HL-60 (cell line): ENCODE results near the gene UVSSA.

ENCODE experiments used
- CTCF ChIP-seq: IDR thresholded peaks from one replicate; pipeline ENCODE4 v1.5.1; 2011; ENCODE audit warnings: low read length, control low read depth, inconsistent platforms; ENCODE audit not compliant: insufficient read depth
- POLR2AphosphoS5 ChIP-seq: IDR thresholded peaks from 2 replicates; pipeline ENCODE4 v1.6.1; 2012; ENCODE audit warnings: low read depth
- SPI1 ChIP-seq: IDR thresholded peaks from 2 replicates; pipeline ENCODE4 v1.6.1; 2012; ENCODE audit warnings: low read depth, mild to moderate bottlenecking, borderline replicate concordance
- TF ChIP-seq, protein P1 (sequence below): IDR thresholded peaks from 2 replicates; pipeline ENCODE4 v1.6.1; 2012; ENCODE audit warnings: low read depth; ENCODE audit not compliant: insufficient replicate concordance

- no peak for TF ChIP-seq POLR2AphosphoS5
- TF ChIP-seq CTCF, result no peak
- TF ChIP-seq, protein P1, sequence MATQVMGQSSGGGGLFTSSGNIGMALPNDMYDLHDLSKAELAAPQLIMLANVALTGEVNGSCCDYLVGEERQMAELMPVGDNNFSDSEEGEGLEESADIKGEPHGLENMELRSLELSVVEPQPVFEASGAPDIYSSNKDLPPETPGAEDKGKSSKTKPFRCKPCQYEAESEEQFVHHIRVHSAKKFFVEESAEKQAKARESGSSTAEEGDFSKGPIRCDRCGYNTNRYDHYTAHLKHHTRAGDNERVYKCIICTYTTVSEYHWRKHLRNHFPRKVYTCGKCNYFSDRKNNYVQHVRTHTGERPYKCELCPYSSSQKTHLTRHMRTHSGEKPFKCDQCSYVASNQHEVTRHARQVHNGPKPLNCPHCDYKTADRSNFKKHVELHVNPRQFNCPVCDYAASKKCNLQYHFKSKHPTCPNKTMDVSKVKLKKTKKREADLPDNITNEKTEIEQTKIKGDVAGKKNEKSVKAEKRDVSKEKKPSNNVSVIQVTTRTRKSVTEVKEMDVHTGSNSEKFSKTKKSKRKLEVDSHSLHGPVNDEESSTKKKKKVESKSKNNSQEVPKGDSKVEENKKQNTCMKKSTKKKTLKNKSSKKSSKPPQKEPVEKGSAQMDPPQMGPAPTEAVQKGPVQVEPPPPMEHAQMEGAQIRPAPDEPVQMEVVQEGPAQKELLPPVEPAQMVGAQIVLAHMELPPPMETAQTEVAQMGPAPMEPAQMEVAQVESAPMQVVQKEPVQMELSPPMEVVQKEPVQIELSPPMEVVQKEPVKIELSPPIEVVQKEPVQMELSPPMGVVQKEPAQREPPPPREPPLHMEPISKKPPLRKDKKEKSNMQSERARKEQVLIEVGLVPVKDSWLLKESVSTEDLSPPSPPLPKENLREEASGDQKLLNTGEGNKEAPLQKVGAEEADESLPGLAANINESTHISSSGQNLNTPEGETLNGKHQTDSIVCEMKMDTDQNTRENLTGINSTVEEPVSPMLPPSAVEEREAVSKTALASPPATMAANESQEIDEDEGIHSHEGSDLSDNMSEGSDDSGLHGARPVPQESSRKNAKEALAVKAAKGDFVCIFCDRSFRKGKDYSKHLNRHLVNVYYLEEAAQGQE, result no peak
- no peak for TF ChIP-seq SPI1
These were observed 72.7 kb downstream of the UVSSA start for GRCh38 chr4:1419708-1420107.
